NCI-H345 treated with DMSO at 0.1 percent for 48 hours (cell line): ENCODE measurements around the gene PTPRD.

Experiments
- DNase-seq: peaks from one replicate; lab custom pipeline; 2025; ENCODE audit not compliant: unreplicated experiment; lab: John Stamatoyannopoulos, UW

Gene PTPRD

GRCh38 chr9:8879284-8879683, 1733.5 kb downstream of the PTPRD start:
- no peak for DNase-seq

- no peak for DNase-seq
Measured at GRCh38 chr9:8877753-8878494, 1734.9 kb downstream of the PTPRD start.

- DNase-seq, result no peak
Measured at GRCh38 chr9:8876303-8876702, 1736.5 kb downstream of the PTPRD start.

- no peak for DNase-seq
Measured at GRCh38 chr9:8874482-8874881, 1738.3 kb downstream of the PTPRD start.

- no peak for DNase-seq
Measured at GRCh38 chr9:8872802-8873201, 1740.0 kb downstream of the PTPRD start.

GRCh38 chr9:8871796-8872445, 1740.9 kb downstream of the PTPRD start:
- DNase-seq, result no peak

- DNase-seq, result no peak
Measured at GRCh38 chr9:8871396-8871795, 1741.4 kb downstream of the PTPRD start.

GRCh38 chr9:8869812-8870211, 1743.0 kb downstream of the PTPRD start:
- DNase-seq, result no peak

- no peak for DNase-seq
Measured at GRCh38 chr9:8868632-8869031, 1744.2 kb downstream of the PTPRD start.

GRCh38 chr9:8867148-8867547, 1745.7 kb downstream of the PTPRD start:
- no peak for DNase-seq

GRCh38 chr9:8864545-8864896, 1748.3 kb downstream of the PTPRD start:
- no peak for DNase-seq

GRCh38 chr9:8863886-8864544, 1748.8 kb downstream of the PTPRD start:
- DNase-seq, result no peak

- DNase-seq, result peak; percentile 28
Measured at GRCh38 chr9:8863069-8863468, 1749.7 kb downstream of the PTPRD start.

GRCh38 chr9:8860925-8861324, 1751.9 kb downstream of the PTPRD start:
- no peak for DNase-seq

GRCh38 chr9:8860086-8860485, 1752.7 kb downstream of the PTPRD start:
- no peak for DNase-seq

- DNase-seq, result no peak
Measured at GRCh38 chr9:8859416-8859815, 1753.4 kb downstream of the PTPRD start.

- no peak for DNase-seq
Measured at GRCh38 chr9:8858596-8859161, 1754.1 kb downstream of the PTPRD start.

GRCh38 chr9:8857926-8858595, 1754.7 kb downstream of the PTPRD start:
- DNase-seq, result no peak

GRCh38 chr9:8857068-8857925, 1755.5 kb downstream of the PTPRD start:
- DNase-seq, result no peak

- DNase-seq, result no peak
Measured at GRCh38 chr9:8856396-8857067, 1756.3 kb downstream of the PTPRD start.
